Activated T-cell treated with anti-CD3 and anti-CD28 coated beads for 1 hour (primary cell): ENCODE data around the gene RIOK2.
"Not testable (repeated sequence)": the region's sequence is repeated elsewhere in the genome, so short reads cannot be mapped to it uniquely, and the experiment has no call there.

Source experiments
- DNase-seq: peaks from one replicate; pipeline ENCODE4 v3.0.0-alpha.2; 2020; ENCODE audit warnings: low read depth

The RIOK2 gene

GRCh38 chr5:97167435-97167834, 15.6 kb downstream of the RIOK2 start:
- no peak for DNase-seq

- no peak for DNase-seq
Observed at GRCh38 chr5:97165726-97166125, 17.3 kb downstream of the RIOK2 start.

DNA sequence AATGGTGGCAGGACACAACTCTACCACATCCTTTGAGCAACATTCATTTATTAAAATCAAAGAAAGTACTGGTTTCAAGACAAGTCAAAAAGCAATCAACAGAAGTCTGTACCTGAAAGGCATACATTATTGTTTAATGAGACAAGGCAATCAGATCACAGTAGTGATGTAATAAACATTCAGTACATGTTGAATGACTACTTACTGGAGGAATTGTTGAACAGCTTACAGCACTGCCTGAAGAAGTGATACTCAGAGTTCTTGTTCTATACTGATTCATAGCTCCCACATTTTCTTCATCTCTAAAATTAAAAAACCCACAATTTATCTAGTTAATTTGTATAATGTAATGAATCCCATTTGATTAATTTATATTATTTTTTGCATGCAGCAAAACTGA, 18.2 kb downstream of the RIOK2 start:
- DNase-seq = no peak

DNA sequence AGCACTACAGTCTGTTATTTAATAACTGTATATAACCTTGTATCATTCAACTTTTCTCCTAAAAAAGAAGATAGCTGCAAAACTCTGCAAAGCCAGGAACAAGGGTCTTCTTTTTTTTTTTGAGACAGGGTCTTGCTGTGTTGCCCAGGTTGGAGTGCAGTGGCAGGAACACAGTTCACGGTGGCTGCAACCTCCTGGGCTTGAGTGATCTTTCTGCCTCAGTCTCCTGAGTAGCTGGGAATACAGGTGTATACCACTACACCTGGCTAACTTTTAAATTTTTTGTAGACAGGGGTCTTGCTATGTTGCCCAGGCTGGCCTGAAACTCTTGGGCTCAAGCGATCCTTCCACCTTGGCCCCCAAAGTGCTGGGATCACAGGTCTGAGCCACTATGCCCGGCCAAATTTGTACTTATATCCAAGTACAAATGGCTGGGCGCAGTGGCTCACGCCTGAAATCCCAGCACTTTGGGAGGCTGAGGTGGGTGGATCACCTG, 19.2 kb downstream of the RIOK2 start:
- DNase-seq = no peak

GRCh38 chr5:97163360-97163764, 19.7 kb downstream of the RIOK2 start:
- no peak for DNase-seq

GRCh38 chr5:97162045-97162444, 21.0 kb downstream of the RIOK2 start:
- DNase-seq = peak; percentile 24

- DNase-seq = no peak
Observed at GRCh38 chr5:97157689-97158088, 25.4 kb downstream of the RIOK2 start.

GRCh38 chr5:97151370-97151769, 31.7 kb downstream of the RIOK2 start:
- DNase-seq = no peak

DNA sequence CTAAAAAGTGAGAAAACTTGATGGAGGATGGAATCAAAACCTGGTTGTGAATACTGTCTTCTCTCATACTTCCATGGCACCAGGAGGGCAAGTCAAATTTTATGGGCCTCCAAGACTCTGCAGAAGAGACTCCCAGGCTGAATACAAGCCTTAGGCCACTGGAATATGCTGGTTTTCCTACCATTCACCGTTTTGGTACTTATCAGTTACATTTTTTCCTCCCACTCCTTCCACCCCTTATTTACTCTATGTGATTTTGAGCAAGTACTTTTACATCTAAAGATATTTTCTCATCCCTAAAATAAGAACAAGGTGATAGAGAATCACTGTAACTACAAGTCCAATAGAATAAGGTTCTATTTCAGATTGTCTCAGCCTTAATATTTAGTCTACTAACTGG, 32.6 kb downstream of the RIOK2 start:
- no peak for DNase-seq

GRCh38 chr5:97149709-97150108, 33.3 kb downstream of the RIOK2 start:
- DNase-seq = no peak

- DNase-seq = no peak
Observed at GRCh38 chr5:97148288-97148687, 34.8 kb downstream of the RIOK2 start.

- no peak for DNase-seq
Observed at GRCh38 chr5:97143704-97144103, 39.3 kb downstream of the RIOK2 start.

- DNase-seq = no peak
Observed at GRCh38 chr5:97142521-97143254, 40.4 kb downstream of the RIOK2 start, which contains the start of gene LIX1. LIX1 (minus strand) TSS chr5:97142611; CDS start chr5:97142576, 35 bp downstream.

DNA sequence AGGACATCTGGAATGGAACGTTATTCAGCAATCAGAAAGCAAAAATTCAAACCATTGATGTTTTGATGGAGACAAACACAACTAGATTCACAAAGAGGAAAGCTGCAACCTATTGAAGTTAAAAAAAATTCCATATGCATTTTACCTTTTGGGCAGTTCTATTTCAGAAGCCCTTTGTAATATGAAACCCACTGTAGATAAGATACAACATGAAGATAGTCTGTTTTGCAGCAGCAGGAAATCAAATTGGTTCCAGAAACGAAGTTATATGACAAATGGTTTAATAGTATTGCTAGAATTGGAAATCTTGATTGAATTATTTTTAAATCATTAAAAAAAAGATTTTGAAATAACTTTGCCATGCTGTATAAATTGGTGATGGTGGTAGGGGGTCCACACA, 41.5 kb downstream of the RIOK2 start:
- no peak for DNase-seq

DNA sequence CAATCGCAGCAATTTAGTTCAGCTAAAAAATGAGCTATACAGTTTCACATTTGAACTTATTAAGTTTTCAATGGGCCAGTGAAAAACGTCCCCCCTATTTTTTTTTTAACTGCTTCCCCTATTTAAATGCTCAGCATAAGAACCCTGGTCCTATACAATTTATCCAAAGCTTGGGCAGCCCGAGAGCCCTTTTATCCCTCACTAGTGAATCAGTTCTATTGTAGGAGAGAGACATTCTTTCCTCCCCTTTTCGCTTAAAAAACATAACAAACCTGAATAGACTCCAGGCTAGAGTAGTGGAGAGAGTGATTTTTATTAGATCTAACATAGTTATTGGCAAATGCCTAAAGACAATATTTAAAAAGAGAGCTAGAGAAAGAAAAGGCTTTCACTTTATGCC, 42.0 kb downstream of the RIOK2 start:
- no peak for DNase-seq

DNA sequence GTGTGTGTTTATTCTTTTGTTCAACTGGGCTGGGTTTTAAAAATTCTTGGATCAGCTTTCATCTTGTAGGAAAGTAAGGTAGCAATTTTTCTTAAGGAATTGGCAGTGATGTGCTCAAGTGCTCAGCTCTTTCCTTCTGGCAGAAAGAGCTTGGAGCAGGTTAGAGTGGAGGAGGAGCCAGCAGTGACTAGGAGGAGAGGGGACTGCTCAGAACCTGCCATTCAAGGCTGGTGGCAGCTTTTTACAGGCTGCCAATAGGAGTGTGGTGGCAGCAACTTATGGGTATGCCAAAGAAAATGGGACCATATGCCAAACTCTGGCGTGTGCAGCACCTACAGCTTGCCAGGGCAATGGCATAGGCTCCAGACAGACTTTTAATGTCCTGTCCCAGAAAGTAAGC, 42.8 kb downstream of the RIOK2 start:
- DNase-seq = not testable (repeated sequence)

DNA sequence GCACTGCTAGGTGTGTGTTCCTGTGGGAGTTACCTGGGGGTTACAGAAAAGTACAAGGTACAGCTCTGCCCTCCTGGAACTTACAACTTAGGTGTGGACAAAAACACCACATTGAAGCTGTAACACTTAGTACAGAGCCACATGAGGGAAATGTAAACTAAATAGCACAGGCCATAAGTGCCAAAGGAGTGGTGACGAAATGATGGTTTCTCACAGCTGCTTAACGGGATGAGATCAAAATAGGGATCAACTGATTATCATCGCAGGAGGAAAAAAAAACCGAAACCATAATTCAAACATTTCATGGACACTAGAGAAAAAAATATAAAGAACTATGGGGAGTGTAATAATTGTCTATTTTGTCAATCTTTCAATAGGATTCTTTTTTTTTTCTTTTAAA, 46.6 kb downstream of the RIOK2 start:
- DNase-seq = no peak

- DNase-seq = no peak
Observed at GRCh38 chr5:97135868-97136267, 47.2 kb downstream of the RIOK2 start.

DNA sequence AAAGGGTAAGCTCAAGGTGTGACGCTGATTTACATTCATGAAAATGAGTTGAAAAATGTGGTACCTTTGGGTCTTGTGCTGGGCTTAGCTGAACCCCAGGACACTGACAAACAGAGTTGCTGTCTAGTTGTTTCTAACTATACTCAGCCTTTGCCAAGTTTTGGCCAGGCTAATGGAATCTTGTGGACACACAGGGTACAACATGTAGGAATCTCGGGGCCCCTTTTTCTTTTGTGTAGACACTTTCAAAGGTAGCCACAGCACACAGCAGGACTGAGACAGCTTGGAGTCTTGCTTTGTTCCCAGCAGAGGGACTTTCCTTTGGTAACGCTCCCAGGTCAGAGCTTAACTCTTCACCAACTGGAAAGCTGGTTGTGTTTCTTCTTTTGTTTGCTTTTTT, 48.4 kb downstream of the RIOK2 start:
- DNase-seq = no peak

DNA sequence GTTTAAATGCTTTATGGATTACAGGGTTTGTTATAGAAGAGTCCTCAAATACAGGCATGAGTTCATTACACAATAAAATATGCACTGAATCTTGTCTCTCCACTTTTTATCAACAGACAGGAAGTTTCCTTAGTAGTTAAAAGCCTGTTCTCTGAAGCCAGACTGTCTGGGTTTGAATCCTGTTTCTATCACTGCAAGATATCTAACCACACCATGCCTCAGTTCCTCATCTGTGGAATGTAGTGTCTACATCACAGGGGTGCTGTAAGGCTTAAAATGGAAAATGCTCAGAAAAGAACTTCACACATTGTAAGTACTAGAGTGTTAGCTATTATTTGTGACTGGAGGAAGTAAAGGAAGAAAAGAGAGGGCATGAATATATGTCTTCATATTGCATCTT, 49.9 kb downstream of the RIOK2 start:
- DNase-seq = no peak

DNA sequence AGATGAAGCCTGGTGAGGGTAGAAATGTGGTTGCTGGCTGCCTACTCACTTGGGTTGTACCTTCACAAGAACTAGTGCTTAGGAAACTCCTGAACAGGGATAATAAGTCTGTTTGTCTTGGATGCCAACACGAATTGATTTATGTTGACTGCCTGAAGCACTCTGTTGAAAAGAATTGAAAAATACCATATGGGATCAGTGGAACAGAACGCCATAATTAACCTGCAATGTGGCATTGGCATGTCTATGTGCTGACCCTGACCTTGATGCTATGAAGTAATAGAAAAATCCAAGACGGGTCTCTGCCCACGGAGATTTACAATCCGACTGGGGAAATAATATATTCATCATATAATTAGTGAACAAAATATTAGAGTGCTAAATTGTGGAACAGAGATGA, 51.1 kb downstream of the RIOK2 start:
- no peak for DNase-seq

DNA sequence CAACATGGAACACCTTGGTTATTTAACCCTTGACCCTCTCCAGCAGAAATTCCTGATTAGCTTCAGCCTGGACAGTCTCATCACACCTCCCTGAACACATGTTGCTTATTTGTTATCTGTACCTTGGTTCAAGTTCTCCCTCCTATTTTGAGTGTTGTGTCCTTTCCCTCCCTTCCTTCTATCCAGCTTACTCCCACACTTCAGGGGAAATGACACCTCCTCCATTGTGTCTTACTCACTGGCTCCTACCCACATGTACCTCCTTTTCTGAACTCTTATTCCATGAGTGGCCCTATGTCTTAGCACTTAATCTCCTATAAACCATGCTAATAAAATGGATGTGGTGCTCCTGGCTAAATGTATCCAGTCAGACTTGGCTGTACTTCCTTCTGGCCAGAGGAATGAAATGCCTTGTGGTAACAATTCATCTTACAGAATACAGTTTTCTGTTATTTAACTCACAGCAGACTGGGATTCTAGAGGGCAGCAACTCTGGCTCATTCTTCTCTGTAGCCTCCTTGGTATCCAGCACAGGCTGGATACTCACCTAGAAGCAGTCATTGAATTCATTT, 51.8 kb downstream of the RIOK2 start:
- no peak for DNase-seq

GRCh38 chr5:97127727-97128126, 55.3 kb downstream of the RIOK2 start:
- DNase-seq = no peak
